Transverse colon (tissue), 3 donors: Measurements from ENCODE around the gene APCDD1.

ENCODE experiments used
- POLR2A ChIP-seq: fragments of 450-650 bp; IDR thresholded peaks from one replicate; pipeline ENCODE4 v1.6.1; 2016; ENCODE audit warnings: antibody characterized with exemption, mild to moderate bottlenecking, moderate library complexity
- TF ChIP-seq, protein P1 (sequence below), 5 experiments: fragments of 200-600 bp in 3 of 5; fragments of 450-650 bp in 2 of 5; sonication (generic) in 3 of 5; IDR thresholded peaks; 1 replicate in 2 of 5; 2 replicates in 3 of 5; pipeline ENCODE4 v1.5.1; 2016 to 2017; ENCODE audit warnings: antibody characterized with exemption in 5 of 5, inconsistent platforms in 3 of 5, mild to moderate bottlenecking in 2 of 5, moderate library complexity in 1 of 5

DNA sequence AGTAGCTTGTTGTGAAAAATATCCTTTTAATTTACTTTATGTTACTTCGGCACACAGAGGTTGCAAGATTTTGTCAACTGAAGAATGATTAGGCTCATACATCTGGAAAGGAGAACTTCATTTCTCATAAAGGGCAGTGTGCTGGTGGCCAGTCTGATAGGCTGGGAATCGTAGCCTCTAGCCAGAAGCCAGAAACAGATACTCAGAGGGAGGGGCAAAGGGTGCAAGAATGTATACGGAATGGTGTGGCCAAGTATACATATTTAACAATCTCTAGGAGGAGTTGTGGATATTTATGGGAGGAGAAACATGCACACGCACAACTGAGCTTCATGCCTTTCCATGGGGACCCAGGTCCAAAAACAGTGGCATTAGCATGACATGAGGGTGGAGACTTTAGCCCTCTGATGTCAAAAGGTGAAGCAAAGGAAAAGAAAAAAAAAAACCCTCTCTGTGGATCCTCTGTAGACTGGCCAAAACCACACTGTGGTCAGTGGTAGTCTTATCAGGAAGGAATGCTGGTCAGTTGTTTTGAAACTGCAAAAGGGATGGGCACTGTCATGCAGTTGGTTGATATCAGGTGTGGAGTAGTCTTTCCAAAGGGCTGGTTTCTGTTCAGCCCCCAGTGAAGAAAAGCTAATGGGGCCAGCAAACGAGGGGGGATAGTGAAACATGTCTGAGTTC lies 34.9 kb upstream of the APCDD1 start:
- TF ChIP-seq, protein P1, sequence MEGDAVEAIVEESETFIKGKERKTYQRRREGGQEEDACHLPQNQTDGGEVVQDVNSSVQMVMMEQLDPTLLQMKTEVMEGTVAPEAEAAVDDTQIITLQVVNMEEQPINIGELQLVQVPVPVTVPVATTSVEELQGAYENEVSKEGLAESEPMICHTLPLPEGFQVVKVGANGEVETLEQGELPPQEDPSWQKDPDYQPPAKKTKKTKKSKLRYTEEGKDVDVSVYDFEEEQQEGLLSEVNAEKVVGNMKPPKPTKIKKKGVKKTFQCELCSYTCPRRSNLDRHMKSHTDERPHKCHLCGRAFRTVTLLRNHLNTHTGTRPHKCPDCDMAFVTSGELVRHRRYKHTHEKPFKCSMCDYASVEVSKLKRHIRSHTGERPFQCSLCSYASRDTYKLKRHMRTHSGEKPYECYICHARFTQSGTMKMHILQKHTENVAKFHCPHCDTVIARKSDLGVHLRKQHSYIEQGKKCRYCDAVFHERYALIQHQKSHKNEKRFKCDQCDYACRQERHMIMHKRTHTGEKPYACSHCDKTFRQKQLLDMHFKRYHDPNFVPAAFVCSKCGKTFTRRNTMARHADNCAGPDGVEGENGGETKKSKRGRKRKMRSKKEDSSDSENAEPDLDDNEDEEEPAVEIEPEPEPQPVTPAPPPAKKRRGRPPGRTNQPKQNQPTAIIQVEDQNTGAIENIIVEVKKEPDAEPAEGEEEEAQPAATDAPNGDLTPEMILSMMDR (IDR thresholded peaks at IDR 0.05): no peak
- no peak for TF ChIP-seq POLR2A
